PC-3 (cell line): ENCODE measurements around the gene SPATA1. TPM values are rescaled to one million over a fixed set of nuclear protein-coding genes. Genes with fewer than 3 reads are reported as not detected.
A peak's percentile ranks its signal among the peaks of the same experiment; 100 is the strongest.

Source experiments
- ATAC-seq: fragments of 200-7000 bp; cut with Tn5 transposase; 2 replicates; pipeline ENCODE4 v1.9.1; 2020; ENCODE audit warnings: mild to moderate bottlenecking, moderate library complexity
- BruUV-seq: library from RNA; stranded (reverse); fragments of 400-500 nt; replicated peaks from 2 replicates; lab custom pipeline; 2021; lab: Mats Ljungman, UMichigan
- CTCF ChIA-PET: fragments of 300-600 bp; sonication (Branson Sonifier 250); formaldehyde crosslinking; loops from one replicate; lab custom pipeline; 2022; ENCODE audit warnings: antibody characterized with exemption; lab: Charles Lee
- POLR2A ChIA-PET: fragments of 300-600 bp; sonication (Branson Sonifier 250); formaldehyde crosslinking; loops from one replicate; lab custom pipeline; 2022; ENCODE audit warnings: antibody characterized with exemption; ENCODE audit not compliant: unreplicated experiment; lab: Charles Lee
- DNase-seq: peaks from one replicate; pipeline ENCODE4 v3.0.0-alpha.2; 2015
- H2AFZ ChIP-seq: fragments of 300-600 bp; sonication (generic); 2 replicates; pipeline ENCODE4 v1.6.0; 2016; ENCODE audit warnings: antibody characterized with exemption, low read length
- H3F3A ChIP-seq: fragments of 300-600 bp; sonication (generic); one replicate; pipeline ENCODE4 v1.6.0; 2017; ENCODE audit warnings: antibody characterized with exemption, low read length, control low read depth, mild to moderate bottlenecking; ENCODE audit not compliant: unreplicated experiment
- H3K27ac ChIP-seq: fragments of 300-600 bp; sonication (generic); 2 replicates; pipeline ENCODE4 v1.5.1; 2016; ENCODE audit warnings: mild to moderate bottlenecking, low read length
- H3K27me3 ChIP-seq: fragments of 300-600 bp; sonication (generic); 2 replicates; pipeline ENCODE4 v1.6.1; 2016; ENCODE audit warnings: low read length, mixed read lengths
- H3K36me3 ChIP-seq: fragments of 300-600 bp; sonication (generic); 2 replicates; pipeline ENCODE4 v1.6.1; 2016; ENCODE audit warnings: low read depth, mixed run types, low read length, mixed read lengths
- H3K4me1 ChIP-seq: fragments of 300-600 bp; sonication (generic); 2 replicates; pipeline ENCODE4 v1.5.1; 2016; ENCODE audit warnings: low read length; ENCODE audit not compliant: insufficient read depth
- H3K4me2 ChIP-seq: fragments of 300-600 bp; sonication (generic); 2 replicates; pipeline ENCODE4 v1.6.0; 2016; ENCODE audit warnings: low read length
- H3K4me3 ChIP-seq: fragments of 300-600 bp; sonication (generic); 2 replicates; pipeline ENCODE4 v1.5.1; 2016; ENCODE audit warnings: mild to moderate bottlenecking, low read length, mixed read lengths
- H3K79me2 ChIP-seq: fragments of 300-600 bp; sonication (generic); 2 replicates; pipeline ENCODE4 v1.6.1; 2017; ENCODE audit warnings: low read length, mixed read lengths
- H3K9ac ChIP-seq: fragments of 300-600 bp; sonication (generic); 2 replicates; pipeline ENCODE4 v1.6.0; 2016; ENCODE audit warnings: mild to moderate bottlenecking, low read length
- H3K9me2 ChIP-seq: fragments of 300-600 bp; sonication (generic); replicated peaks from 2 replicates; pipeline ENCODE4 v1.6.1; 2016; ENCODE audit warnings: mixed run types, low read length, mixed read lengths
- H3K9me3 ChIP-seq: fragments of 300-600 bp; sonication (generic); 2 replicates; pipeline ENCODE4 v1.6.1; 2016; ENCODE audit warnings: low read length, mixed read lengths
- H4K20me1 ChIP-seq: fragments of 300-600 bp; sonication (generic); 2 replicates; pipeline ENCODE4 v1.6.1; 2016; ENCODE audit warnings: low read length, mixed read lengths
- EZH2 ChIP-seq: fragments of 300-600 bp; sonication (generic); IDR thresholded peaks from one replicate; pipeline ENCODE4 v1.6.1; 2017; ENCODE audit warnings: antibody characterized with exemption, mild to moderate bottlenecking, low read length; ENCODE audit not compliant: unreplicated experiment
- EZH2phosphoT487 ChIP-seq: fragments of 300-600 bp; sonication (generic); IDR thresholded peaks from 2 replicates; pipeline ENCODE4 v1.6.1; 2018; ENCODE audit warnings: mild to moderate bottlenecking, antibody characterized with exemption, low read length, borderline replicate concordance
- intact Hi-C: fragments of 100-400 bp; cut with micrococcal nuclease; formaldehyde crosslinking; loops from 2 replicates; pipeline ENCODE4 v1.9.0; 2023
- total RNA-seq: library from RNA; depleted of rRNA; stranded (reverse); fragments of >200 nt; gene quantifications from 2 replicates; pipeline ENCODE4 v1.2.3, GENCODE V29; 2014
- TF ChIP-seq, protein P1 (sequence below): fragments of 300-600 bp; sonication (generic); conservative IDR thresholded peaks from 2 replicates; pipeline ENCODE4 v1.5.1; 2017; ENCODE audit warnings: antibody characterized with exemption, low read depth, mild to moderate bottlenecking, low read length

Gene SPATA1
- total RNA-seq, 1 experiment from 2014 or later = 2.9 TPM

DNA sequence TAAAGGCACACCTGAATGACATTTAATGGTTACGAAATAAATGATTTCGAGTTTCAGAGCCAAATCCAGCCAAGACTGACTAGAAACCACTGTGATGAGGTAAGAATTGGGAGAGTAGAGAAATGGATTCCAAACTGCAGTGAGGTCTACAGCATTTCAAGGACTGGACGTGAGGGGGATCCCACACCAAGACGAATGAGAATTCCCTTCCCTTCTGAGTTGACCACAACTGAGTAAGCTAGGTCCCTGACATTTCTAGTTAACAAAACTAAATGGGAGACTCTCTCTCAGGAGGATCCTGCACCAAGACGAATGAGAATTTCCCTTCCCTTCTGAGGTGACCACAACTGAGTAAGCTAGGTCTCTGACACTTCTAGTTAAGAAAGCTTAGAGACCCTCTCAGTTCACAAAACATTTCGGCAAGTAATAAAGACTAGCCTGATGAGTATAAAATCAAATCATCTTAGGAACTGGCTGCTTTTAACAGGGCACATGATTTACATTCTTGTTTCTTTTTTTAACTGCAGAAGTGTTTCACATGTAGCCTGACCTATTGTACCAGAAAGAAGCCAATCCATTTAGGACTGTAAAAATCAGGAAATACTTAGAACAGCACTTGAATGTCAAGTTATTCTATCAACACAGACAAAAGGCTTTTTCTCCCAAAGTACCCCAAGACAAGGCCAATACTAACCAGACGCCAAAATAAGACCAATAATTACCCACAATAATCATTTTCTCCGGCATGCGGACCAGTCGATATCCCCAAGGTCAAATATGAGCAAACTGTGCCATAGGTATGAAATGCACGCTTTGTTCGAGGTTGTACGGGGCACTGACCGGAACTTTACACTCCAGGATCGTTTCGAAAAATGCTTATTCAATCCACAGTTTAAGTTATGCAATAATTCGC is 1.4 kb upstream of the SPATA1 start:
- H3K79me2 ChIP-seq = peaks cover 69% of the 10 kb centered on the region
- H3K4me2 ChIP-seq = peak overlapping the region; percentile 89
- H2AFZ ChIP-seq = peak overlapping the region; percentile 93
- DNase-seq (peak; percentile 25), ATAC-seq (no peak; the same call in 1 of the 2 replicates)
- BruUV-seq = TSS peak; percentile 35
- intact Hi-C loops = loop anchor here (5.0 to 10.0 kb wide), 4 partner anchors 63 to 430 kb away; partner anchors contain the start of gene PRKACB
- POLR2A ChIA-PET = no interaction called here
- H3K27ac ChIP-seq = peak overlapping the region; percentile 94
- peaks cover 26% of the 10 kb centered on the region for H3K4me1 ChIP-seq
- peaks cover 35% of the 10 kb centered on the region for H4K20me1 ChIP-seq
- peak overlapping the region; percentile 85 for H3K9ac ChIP-seq
- 0 out of 2 replicates have a peak, but pooled peaks cover 4% of the 10 kb centered on the region for H3K9me3 ChIP-seq
- CTCF ChIA-PET = interaction anchor here (0.6 kb wide), 1 partner anchor 1407 kb away, joined by 3 read pairs; no protein-coding TSS in a partner anchor
- H3K4me3 ChIP-seq = peak overlapping the region; percentile 83
- TF ChIP-seq EZH2 (no peak), EZH2phosphoT487 (no peak)
- TF ChIP-seq, protein P1, sequence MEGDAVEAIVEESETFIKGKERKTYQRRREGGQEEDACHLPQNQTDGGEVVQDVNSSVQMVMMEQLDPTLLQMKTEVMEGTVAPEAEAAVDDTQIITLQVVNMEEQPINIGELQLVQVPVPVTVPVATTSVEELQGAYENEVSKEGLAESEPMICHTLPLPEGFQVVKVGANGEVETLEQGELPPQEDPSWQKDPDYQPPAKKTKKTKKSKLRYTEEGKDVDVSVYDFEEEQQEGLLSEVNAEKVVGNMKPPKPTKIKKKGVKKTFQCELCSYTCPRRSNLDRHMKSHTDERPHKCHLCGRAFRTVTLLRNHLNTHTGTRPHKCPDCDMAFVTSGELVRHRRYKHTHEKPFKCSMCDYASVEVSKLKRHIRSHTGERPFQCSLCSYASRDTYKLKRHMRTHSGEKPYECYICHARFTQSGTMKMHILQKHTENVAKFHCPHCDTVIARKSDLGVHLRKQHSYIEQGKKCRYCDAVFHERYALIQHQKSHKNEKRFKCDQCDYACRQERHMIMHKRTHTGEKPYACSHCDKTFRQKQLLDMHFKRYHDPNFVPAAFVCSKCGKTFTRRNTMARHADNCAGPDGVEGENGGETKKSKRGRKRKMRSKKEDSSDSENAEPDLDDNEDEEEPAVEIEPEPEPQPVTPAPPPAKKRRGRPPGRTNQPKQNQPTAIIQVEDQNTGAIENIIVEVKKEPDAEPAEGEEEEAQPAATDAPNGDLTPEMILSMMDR = no peak
- H3K9me2 ChIP-seq = no peaks in the 10 kb centered on the region
- peaks cover 19% of the 10 kb centered on the region; the same call in 1 of the 2 replicates for H3K36me3 ChIP-seq
- H3K27me3 ChIP-seq = no peaks in the 10 kb centered on the region
- H3F3A ChIP-seq = no peaks in the 10 kb centered on the region

DNA sequence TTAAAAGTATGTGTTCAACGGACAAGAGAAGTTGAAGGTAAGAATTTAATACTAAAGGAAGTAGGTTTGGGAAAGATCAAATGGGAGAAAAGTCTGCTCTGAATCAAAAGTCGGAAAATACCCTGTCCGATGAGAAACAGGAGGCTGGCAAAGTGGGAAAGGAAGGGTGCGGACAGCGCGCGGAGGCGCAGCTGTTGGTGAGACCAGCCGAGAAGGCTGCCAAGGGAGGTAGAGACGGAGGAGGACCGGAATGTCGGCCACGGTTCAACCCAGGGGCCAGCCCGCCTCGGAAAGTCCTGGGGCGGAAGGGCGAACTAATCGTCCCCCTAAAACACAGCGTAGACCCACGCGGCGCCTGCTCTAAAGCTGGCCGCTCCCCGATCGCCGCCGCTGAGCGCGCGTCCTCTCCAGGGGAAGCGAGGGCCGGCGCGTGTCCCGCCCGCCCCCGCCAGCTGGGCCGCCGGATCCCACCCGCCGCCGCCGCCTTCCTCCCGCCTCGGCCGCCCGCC is 639 bp upstream of the SPATA1 start:
- Histone ChIP-seq H2AFZ (peak overlapping the region; percentile 93), H3K4me1 (peaks cover 26% of the 10 kb centered on the region), H3F3A (no peaks in the 10 kb centered on the region), H3K4me3 (peak overlapping the region; percentile 83), H3K36me3 (peaks cover 13% of the 10 kb centered on the region; the same call in 1 of the 2 replicates), H3K79me2 (peaks cover 61% of the 10 kb centered on the region), H3K9ac (peak overlapping the region; percentile 85), H3K9me2 (no peaks in the 10 kb centered on the region), H3K9me3 (0 out of 2 replicates have a peak, but pooled peaks cover 4% of the 10 kb centered on the region), H3K27ac (peak overlapping the region; percentile 94), H3K27me3 (no peaks in the 10 kb centered on the region), H3K4me2 (peak overlapping the region; percentile 89), H4K20me1 (peaks cover 32% of the 10 kb centered on the region)
- TF ChIP-seq EZH2phosphoT487 = peak; percentile 66; the same call in 1 of the 2 replicates
- TF ChIP-seq, protein P1 = no peak
- DNase-seq (peak; percentile 54), ATAC-seq (peak; percentile 42)
- ChIA-PET POLR2A (interaction anchor here (0.5 to 1.4 kb wide), 7 partner anchors 98 to 440 kb away, joined by 3 to 6 read pairs (median 5); no protein-coding TSS in a partner anchor), CTCF (interaction anchor here (0.6 to 1.3 kb wide), 6 partner anchors 37 to 1406 kb away, joined by 3 to 6 read pairs (median 4); no protein-coding TSS in a partner anchor)
- intact Hi-C loops = loop anchor here (1.0 to 10.0 kb wide), 8 partner anchors 36 to 429 kb away; partner anchors contain the start of gene CTBS
- BruUV-seq = no TSS peak
